ENCODE results near the gene PIGM.

- TF ChIP-seq ZNF10 (CRISPR knock-in tag; IDR thresholded peaks at IDR 0.05; ENCODE audit: borderline replicate concordance, low read depth) (no peak), CC2D1A (CRISPR knock-in tag; IDR thresholded peaks at IDR 0.05) (no peak), ZBTB33 (CRISPR knock-in tag; IDR thresholded peaks at IDR 0.05) (no peak), ZNF274 (CRISPR knock-in tag; IDR thresholded peaks at IDR 0.05) (no peak), ZNF616 (CRISPR knock-in tag; IDR thresholded peaks at IDR 0.05; ENCODE audit: low read depth) (no peak), ZSCAN30 (CRISPR knock-in tag; IDR thresholded peaks at IDR 0.05) (no peak)
Measured at GRCh38 chr1:159993911-159994310, 37.9 kb downstream of the PIGM start.
